Measurements from ENCODE around the gene INPP5B.

GRCh38 chr1:37875833-37876232 is 71.0 kb downstream of the INPP5B start:
- peak; percentile 37 for TF ChIP-seq CTCF (conservative IDR thresholded peaks at IDR 0.05; ENCODE audit: low read length)
- TF ChIP-seq EZH2phosphoT487 (IDR thresholded peaks at IDR 0.05; ENCODE audit: borderline replicate concordance) = no peak

Measured in Loucy (cell line).